IPS-15b (cell line): ENCODE data around the gene SCN8A.

Experiments
- H3K27me3 ChIP-seq: one replicate; pipeline ENCODE4 v1.6.1; 2013; ENCODE audit warnings: low read length; ENCODE audit not compliant: control insufficient read depth, insufficient read depth
- H3K36me3 ChIP-seq: one replicate; pipeline ENCODE4 v1.6.1; 2013; ENCODE audit warnings: low read length; ENCODE audit not compliant: control insufficient read depth, insufficient read depth
- H3K4me1 ChIP-seq: one replicate; pipeline ENCODE4 v1.6.1; 2013; ENCODE audit warnings: mild to moderate bottlenecking, low read length; ENCODE audit not compliant: control insufficient read depth, insufficient read depth
- H3K4me3 ChIP-seq: one replicate; pipeline ENCODE4 v1.5.1; 2013; ENCODE audit warnings: low read depth, low read length
- H3K9ac ChIP-seq: one replicate; pipeline ENCODE4 v1.6.1; 2013; ENCODE audit warnings: low read depth, mild to moderate bottlenecking, low read length
- H3K9me3 ChIP-seq: one replicate; pipeline ENCODE4 v1.6.1; 2013; ENCODE audit warnings: mild to moderate bottlenecking, low read length; ENCODE audit not compliant: control insufficient read depth, insufficient read depth

The SCN8A gene

DNA sequence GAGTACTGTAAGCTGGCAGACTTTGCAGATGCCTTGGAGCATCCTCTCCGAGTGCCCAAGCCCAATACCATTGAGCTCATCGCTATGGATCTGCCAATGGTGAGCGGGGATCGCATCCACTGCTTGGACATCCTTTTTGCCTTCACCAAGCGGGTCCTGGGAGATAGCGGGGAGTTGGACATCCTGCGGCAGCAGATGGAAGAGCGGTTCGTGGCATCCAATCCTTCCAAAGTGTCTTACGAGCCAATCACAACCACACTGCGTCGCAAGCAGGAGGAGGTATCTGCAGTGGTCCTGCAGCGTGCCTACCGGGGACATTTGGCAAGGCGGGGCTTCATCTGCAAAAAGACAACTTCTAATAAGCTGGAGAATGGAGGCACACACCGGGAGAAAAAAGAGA, 215.9 kb downstream of the SCN8A start:
- Histone ChIP-seq H3K9ac (no peak overlapping the region), H3K9me3 (no peaks in the 10 kb centered on the region), H3K36me3 (no peaks in the 10 kb centered on the region), H3K4me1 (no peaks in the 10 kb centered on the region), H3K27me3 (no peaks in the 10 kb centered on the region), H3K4me3 (no peak overlapping the region)

DNA sequence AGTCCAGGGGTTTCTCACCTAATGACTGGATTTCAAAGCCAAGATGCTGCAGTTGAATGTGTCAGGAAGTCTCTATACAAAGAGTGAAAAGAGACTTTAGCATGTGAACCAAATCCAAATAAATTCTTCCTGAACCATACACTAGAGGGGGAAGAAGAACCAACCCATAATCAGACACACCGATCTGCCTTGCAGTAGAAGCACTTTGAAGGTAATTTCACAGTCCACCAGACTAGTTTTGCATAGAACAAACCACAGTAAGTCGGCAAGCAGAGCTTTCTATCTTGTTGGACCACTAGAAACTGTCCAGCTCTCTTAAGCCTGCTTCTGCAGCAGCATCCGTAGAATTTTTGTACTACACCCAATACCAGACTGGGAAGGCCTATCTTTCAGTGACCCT, 218.2 kb downstream of the SCN8A start:
- no peak overlapping the region for H3K4me3 ChIP-seq
- no peaks in the 10 kb centered on the region for H3K9me3 ChIP-seq
- H3K27me3 ChIP-seq: peaks cover 12% of the 10 kb centered on the region
- no peak overlapping the region for H3K9ac ChIP-seq
- H3K4me1 ChIP-seq: no peaks in the 10 kb centered on the region
- H3K36me3 ChIP-seq: no peaks in the 10 kb centered on the region

DNA sequence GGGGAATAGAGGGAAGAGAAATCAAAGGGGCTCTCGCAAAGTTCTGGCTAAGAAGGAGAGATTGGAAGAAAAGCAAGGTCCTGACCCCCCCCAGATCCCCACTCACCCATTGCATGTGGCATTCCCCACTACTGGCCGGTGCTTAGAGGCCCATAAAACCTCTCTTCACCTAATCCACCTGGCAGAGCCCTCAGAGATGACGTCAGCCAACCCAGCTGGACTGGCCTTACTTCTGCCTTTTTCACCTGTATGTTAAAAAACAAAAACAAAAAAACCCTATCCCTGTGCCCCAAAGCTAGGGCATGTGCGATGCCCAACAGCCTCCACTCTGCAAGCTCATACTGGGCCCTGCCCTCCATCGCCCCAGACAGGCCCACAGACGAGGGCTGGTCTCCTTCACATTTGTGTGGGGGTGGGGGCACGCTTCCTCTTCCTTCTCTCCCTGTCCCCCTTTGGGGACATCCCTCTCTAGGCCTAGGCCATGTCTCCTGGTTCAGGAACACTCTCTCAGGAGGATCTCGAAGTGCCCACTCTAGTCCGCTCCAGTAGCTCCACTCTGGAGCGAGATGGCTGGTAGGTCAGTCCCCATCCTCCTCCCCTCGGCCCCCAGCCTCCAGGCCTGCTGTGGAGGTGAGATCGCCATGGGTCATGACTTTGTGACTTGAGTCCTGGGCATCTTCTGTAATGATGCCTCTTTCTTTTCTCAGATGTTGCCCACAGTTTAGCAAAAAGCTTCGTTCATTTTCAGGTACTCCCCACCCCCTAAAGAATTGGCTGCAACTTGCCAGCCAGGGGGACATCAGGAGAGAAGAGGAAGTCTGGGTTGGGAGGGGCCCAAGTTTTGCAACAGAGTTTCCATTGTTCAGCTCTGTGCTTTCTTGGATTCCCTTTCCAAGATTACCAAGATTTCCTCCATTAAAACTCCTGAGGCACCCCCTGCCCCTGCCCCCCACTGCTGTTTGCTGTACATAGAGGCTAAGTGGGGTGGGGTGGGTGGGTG, 220.5 kb downstream of the SCN8A start:
- H3K4me1 ChIP-seq: no peaks in the 10 kb centered on the region
- no peak overlapping the region for H3K9ac ChIP-seq
- H3K36me3 ChIP-seq: no peaks in the 10 kb centered on the region
- H3K4me3 ChIP-seq: no peak overlapping the region
- no peaks in the 10 kb centered on the region for H3K9me3 ChIP-seq
- H3K27me3 ChIP-seq: peaks cover 26% of the 10 kb centered on the region

DNA sequence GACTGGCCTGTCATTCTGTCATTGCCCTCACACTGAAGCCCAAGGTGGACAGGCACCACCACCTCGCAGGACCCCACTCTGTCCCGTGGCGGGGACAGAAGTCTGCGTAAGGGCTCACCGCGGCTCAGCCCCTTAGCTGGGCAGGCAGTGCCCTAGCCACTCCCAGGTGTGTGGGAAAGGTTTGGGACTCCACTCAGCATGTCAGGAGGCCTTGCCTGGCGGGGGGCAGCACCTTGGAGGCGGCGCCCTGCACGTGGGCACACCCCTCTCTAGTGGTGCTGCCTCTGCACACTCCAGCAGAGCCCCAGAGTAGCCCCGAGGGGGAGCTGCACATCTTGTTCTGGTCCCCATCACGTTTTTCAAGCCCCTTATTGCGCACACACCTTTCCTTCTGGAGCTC, 221.8 kb downstream of the SCN8A start:
- H3K27me3 ChIP-seq: peaks cover 39% of the 10 kb centered on the region
- H3K9ac ChIP-seq: no peak overlapping the region
- H3K4me3 ChIP-seq: no peak overlapping the region
- no peaks in the 10 kb centered on the region for H3K4me1 ChIP-seq
- no peaks in the 10 kb centered on the region for H3K9me3 ChIP-seq
- H3K36me3 ChIP-seq: no peaks in the 10 kb centered on the region

DNA sequence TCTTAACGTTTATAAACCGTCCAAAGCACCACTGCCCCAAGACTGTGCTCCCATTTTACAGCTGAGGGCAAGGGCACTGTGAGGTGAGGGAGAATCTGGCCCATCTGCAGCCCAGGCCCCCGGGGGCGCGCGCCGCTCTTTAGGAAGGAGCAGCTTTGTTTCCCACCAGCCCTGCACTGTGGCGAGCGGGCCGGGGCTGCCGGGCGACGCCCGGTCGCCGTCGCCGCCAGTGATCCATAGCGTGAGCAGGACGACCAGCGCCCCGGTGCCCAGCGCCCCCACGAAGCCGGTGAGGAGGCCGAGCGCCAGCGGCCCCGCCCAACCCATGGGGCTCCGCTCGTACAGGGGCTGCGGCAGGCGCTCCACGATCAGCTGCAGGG, 222.9 kb downstream of the SCN8A start:
- Histone ChIP-seq H3K9me3 (no peaks in the 10 kb centered on the region), H3K27me3 (peaks cover 42% of the 10 kb centered on the region), H3K9ac (peak overlapping the region; percentile 60), H3K4me3 (peak overlapping the region; percentile 50), H3K36me3 (no peaks in the 10 kb centered on the region), H3K4me1 (no peaks in the 10 kb centered on the region)

DNA sequence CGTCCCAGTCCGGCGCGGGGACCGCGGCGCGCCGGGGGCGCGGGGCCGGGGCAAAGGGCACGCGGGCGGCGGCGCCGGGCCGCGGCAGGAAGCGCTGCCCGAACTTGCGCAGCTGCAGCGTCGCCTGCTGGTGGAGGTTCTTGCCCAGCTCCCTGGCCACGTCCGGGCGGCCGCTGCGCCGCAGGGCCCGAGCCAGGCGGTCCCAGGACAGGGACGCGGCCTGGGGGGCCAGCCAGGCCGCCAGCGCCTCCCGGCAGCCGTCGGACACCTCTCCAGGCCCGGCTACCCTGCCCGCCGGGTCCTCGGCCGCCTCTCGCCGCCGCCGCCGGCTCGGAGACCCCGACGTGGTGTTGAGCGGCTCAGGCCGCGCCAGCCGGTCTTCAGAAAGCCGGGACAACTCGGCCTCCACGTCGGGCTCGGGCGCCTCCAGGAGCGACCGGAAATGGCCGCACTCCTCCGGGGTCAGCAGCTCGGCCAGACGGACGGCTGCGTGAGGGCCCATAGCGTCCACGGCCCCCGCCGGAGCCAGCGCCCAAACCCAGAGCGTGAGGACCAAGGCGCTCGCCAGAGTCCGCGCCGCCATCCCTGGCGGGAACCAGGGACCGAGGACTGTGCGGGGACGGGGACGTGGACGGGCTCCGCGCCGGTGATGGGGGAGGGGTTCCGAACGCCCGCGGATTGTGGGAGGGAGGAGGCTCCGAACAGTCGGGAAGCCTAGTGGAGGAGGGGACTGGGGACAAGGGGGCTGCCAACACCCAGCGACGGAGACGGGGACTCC, 223.5 kb downstream of the SCN8A start:
- Histone ChIP-seq H3K9ac (peak overlapping the region; percentile 60), H3K27me3 (peaks cover 47% of the 10 kb centered on the region), H3K4me3 (peak overlapping the region; percentile 50), H3K9me3 (no peaks in the 10 kb centered on the region), H3K4me1 (no peaks in the 10 kb centered on the region), H3K36me3 (no peaks in the 10 kb centered on the region)

DNA sequence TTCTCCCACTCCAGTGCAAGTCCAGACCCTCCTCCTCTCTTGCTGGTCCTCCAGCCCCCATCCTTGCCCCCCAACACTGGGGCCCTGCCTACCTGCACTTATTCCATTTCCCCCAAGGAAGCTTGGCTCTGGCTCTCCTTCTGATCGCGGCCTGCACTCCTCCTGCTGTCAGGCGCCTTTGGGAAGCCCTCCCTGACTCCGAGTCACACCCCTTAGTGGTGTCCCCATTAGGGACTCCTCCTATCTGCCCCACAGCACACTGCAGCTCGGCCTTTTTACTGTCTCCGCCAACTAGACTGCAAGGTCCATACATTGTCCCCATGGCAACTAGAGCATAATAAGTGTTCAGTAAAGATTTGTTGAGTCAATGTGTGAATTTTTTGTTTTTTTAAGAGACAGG, 224.5 kb downstream of the SCN8A start:
- Histone ChIP-seq H3K4me3 (peak overlapping the region; percentile 50), H3K4me1 (no peaks in the 10 kb centered on the region), H3K27me3 (peaks cover 55% of the 10 kb centered on the region), H3K9ac (no peak overlapping the region), H3K36me3 (no peaks in the 10 kb centered on the region), H3K9me3 (no peaks in the 10 kb centered on the region)

DNA sequence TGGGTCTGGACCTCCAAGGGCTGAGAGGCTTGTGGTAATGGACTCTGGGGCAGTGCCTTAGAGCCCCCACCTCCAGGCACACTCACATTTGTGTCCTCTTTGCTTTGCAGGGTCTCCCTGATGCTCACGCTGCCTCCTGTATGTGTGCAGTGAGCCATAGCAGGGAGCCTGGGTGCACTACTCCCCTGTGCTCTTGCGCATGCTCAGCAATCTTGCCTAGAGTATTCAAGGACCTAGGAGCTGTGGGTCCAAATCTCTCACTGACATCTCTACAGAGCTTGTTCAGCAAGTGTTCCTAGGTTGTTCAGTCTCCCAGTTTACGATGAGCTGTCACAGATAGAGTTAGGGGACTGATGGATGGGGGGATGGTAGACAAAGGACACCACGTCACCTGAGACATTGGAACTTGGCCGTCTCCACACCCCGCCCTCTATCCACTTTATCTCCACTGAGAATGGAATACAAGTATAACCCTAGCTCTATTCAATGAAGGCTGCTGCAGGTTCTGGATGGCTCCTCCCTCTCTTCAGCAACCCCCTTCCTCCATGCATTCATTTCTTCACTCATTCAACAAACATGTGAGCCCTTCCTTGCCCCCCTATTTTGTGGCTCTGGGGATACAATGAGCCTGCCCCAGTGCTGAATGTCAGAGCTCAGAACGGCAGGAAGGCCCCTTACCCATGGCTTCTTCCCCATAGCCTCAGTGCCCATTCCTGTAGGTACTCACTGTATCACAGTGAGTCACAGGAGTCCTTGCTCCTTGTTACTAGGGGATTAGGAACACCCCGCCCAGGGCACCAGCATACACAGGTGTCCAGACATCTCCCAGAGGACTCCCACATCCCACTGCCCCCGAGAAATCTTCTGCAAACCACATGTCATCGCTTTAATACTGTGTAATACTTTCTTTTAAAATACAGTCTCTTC, 226.3 kb downstream of the SCN8A start:
- peaks cover 57% of the 10 kb centered on the region for H3K27me3 ChIP-seq

DNA sequence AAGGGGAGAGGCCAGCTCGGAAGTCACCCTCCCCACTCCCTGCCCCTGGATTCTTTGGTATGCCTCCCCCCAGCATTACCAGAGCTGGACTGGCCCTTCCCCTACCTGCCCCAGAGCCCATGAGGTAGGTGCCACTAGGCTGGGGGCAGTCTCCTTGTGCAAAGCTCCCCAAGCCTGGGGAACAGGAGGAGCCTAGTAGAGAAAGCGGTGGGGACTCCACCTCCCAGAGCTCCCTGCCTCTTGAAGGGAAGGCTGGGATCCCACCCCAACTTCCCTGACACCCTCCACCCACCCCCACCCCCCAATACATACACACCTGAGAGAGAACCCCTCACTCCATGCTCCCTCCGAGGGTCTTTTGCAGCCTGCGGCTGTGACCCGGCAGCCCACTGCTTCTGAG, 227.1 kb downstream of the SCN8A start:
- H3K36me3 ChIP-seq: peaks cover 3% of the 10 kb centered on the region
- H3K27me3 ChIP-seq: peaks cover 56% of the 10 kb centered on the region
- H3K9ac ChIP-seq: no peak overlapping the region
- H3K4me1 ChIP-seq: no peaks in the 10 kb centered on the region
- H3K4me3 ChIP-seq: no peak overlapping the region
- H3K9me3 ChIP-seq: no peaks in the 10 kb centered on the region

More for the DNA sequence above, 226.3 kb downstream of the SCN8A start:
- Histone ChIP-seq H3K4me3 (no peak overlapping the region), H3K4me1 (no peaks in the 10 kb centered on the region), H3K9ac (no peak overlapping the region), H3K9me3 (no peaks in the 10 kb centered on the region), H3K36me3 (peaks cover 3% of the 10 kb centered on the region)

DNA sequence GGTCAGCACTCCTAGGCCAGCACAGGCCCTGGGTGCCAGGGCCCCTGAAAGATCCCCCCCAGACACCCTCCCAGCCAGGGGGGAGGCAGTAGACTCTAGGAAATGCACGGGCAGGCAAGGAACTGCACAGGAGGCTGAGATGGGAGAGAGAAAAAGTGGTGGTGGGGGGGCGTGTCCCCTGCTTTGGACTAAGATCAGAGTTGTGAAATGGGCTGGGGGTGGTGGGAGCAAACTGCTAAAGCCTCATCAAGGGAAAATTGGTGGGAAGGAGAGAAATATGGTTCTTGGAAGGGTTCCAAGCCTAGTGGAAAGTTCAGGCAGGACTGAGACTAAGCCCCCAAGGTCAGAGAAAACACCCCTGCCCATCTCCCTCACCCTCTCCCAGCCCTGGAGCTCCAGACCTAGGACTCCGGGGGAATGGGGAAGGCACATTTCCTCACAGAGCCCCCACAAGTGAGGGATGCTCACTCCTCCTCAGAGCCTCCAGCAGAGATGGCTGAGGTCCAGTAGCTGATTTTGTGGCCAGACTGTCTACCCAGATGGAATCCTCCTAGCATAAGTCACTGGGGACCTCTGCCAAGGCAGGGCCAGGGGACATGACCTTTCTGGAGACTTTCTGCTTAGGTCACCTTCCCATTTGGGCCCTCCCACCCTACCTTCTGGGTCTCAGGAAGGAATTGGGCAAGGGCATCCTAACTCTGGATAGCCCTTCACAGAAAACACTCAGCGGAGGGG, 227.7 kb downstream of the SCN8A start:
- H3K9ac ChIP-seq: no peak overlapping the region
- H3K27me3 ChIP-seq: peaks cover 56% of the 10 kb centered on the region

More for the DNA sequence above, 227.7 kb downstream of the SCN8A start:
- Histone ChIP-seq H3K4me1 (no peaks in the 10 kb centered on the region), H3K9me3 (no peaks in the 10 kb centered on the region), H3K36me3 (peaks cover 3% of the 10 kb centered on the region), H3K4me3 (no peak overlapping the region)
